ENCODE results near the gene VAMP1. TPM values are rescaled to one million over a fixed set of nuclear protein-coding genes. Genes with fewer than 3 reads are reported as not detected.

VAMP1 gene
- total and polyA plus RNA-seq, 2 of the 4 experiments (the other 2 are of a cell fraction), result 7.2 to 21.9 TPM

DNA sequence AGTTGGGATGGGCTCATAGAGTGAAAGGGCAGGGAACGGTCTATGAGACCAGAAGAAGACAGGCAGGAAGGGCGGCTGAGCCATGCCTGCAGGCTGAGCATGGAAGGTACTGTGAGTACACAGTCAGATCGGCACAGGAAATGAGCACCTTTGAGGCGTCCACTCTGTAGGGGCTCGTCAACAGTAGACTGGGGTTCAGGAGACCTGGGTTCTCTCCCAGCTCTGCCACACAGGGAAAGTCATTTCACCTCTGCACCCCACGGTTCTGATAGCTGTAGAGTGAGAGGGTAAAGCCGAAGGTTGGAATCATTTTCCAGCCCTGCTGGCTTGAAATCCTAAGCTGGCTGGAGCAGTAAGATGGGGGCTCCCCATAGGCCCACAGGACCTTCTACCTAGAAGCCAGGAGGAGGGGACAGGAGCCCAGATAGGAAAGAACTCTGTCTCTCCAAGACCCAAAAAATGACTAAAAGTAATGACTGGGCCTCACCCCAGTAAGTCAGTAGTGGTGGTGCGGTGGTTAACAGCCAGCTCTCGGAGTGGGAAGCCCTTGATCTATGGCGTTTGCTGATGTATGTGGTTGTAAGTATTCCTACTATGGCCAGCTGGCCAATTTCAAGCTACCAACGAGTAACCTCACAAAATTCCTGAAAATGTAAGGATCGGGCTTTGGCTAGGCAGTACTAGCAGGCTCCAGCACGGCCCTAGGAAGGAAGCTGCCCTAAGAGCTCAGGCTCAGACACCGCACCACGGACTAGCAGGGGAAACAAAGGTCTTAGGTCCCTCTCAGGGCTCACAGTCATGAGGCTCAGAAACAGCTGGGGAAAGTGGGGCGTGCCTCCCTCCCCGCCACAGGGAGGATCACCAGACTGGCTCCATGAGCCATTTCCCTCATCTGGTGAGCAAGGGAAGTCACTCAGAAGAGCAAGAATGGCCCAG, 36.0 kb downstream of the VAMP1 start:
- DNase-seq, result no peak
- Histone ChIP-seq H4K5ac (ENCODE audit: low read depth, low read length) (no peak overlapping the region), H3K79me1 (ENCODE audit: low read depth in 1 of 2, low read length in 2 of 2) (0 out of 4 replicates have a peak, but pooled peaks cover 0 to 3% of the 10 kb centered on the region in 2 experiments), H2BK15ac (ENCODE audit: low read depth, low read length) (no peak overlapping the region), H3K23ac (ENCODE audit: low read depth, low read length) (no peak overlapping the region), H4K8ac (ENCODE audit: low read depth in 2 of 2, low read length in 2 of 2) (no peak overlapping the region), H2BK120ac (ENCODE audit: low read depth, low read length) (peak overlapping the region; percentile 29; the same call in 1 of the 2 replicates), H4K20me1 (ENCODE audit: insufficient read depth, low read length) (no peaks in the 10 kb centered on the region), H3K4me1 (ENCODE audit: control insufficient read depth, insufficient read depth, low read length) (peaks cover 14% of the 10 kb centered on the region), H3K27ac (ENCODE audit: insufficient read depth, low read length) (no peak overlapping the region), H3K36me3 (ENCODE audit: control insufficient read depth, insufficient read depth, low read length) (no peaks in the 10 kb centered on the region), H3K4ac (ENCODE audit: low read depth, low read length) (no peak overlapping the region; the same call in 1 of the 2 replicates), H3K14ac (replicated peaks; ENCODE audit: low read depth, low read length) (0 out of 2 replicates have a peak overlapping the region, but pooled peaks have one; percentile 6), H3K27me3 (ENCODE audit: control insufficient read depth, insufficient read depth, low read length) (no peaks in the 10 kb centered on the region), H2BK5ac (ENCODE audit: low read depth, low read length, poor library complexity, severe bottlenecking) (no peak overlapping the region), H3K56ac (ENCODE audit: extremely low read depth, insufficient read depth, low read length) (no peak overlapping the region), H2AK9ac (replicated peaks; ENCODE audit: low read depth, low read length, poor library complexity) (peak overlapping the region; percentile 37), H3K4me3 (ENCODE audit: insufficient read depth, low read depth, low read length) (no peak overlapping the region), H4K91ac (ENCODE audit: insufficient read depth, low read depth, low read length) (no peak overlapping the region), H2BK20ac (ENCODE audit: low read depth, low read length) (no peak overlapping the region), H3K18ac (ENCODE audit: low read depth, low read length) (peak overlapping the region; percentile 9; the same call in 1 of the 2 replicates), H3K9me3 (ENCODE audit: control insufficient read depth, insufficient read depth, low read length) (no peaks in the 10 kb centered on the region), H3K9me1 (ENCODE audit: insufficient read depth, low read length) (peaks cover 20% of the 10 kb centered on the region), H2AK5ac (ENCODE audit: low read depth, low read length) (peak overlapping the region; percentile 40), H2AFZ (replicated peaks; ENCODE audit: low read length, poor library complexity) (no peak overlapping the region), H3K4me2 (ENCODE audit: low read depth, low read length) (no peak overlapping the region), H3K9ac (ENCODE audit: low read depth, low read length) (no peak overlapping the region)
- intact Hi-C loops (cut with micrococcal nuclease) (no loop called here), in situ Hi-C loops (cut with MboI; ENCODE audit: low sequenced_read_pairs) (no loop called here), dilution Hi-C loops (cut with HindIII; ENCODE audit: low sequenced_read_pairs, unreplicated experiment) (no loop called here)
- ATAC-seq (ENCODE audit: low read depth), result no peak
- no TSS peak for BruUV-seq (replicated peaks)
- POLR2A ChIA-PET (ENCODE audit: unreplicated experiment), result no interaction called here
- WGBS, 2 experiments (ENCODE audit: extremely low coverage in 2 of 2, insufficient read length in 1 of 2), result 58% methylated on average over 8 of the region's 17 CpGs; no CpG with 5 or more reads in 1 of the 2 experiments
- CTCF ChIA-PET, result no interaction called here
- TF ChIP-seq, protein P1, sequence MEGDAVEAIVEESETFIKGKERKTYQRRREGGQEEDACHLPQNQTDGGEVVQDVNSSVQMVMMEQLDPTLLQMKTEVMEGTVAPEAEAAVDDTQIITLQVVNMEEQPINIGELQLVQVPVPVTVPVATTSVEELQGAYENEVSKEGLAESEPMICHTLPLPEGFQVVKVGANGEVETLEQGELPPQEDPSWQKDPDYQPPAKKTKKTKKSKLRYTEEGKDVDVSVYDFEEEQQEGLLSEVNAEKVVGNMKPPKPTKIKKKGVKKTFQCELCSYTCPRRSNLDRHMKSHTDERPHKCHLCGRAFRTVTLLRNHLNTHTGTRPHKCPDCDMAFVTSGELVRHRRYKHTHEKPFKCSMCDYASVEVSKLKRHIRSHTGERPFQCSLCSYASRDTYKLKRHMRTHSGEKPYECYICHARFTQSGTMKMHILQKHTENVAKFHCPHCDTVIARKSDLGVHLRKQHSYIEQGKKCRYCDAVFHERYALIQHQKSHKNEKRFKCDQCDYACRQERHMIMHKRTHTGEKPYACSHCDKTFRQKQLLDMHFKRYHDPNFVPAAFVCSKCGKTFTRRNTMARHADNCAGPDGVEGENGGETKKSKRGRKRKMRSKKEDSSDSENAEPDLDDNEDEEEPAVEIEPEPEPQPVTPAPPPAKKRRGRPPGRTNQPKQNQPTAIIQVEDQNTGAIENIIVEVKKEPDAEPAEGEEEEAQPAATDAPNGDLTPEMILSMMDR (conservative IDR thresholded peaks at IDR 0.05; ENCODE audit: low read depth, low read length), result no peak
- TF ChIP-seq NFE2L2 (IDR thresholded peaks at IDR 0.05; ENCODE audit: low read depth, low read length) (no peak), RFX5 (IDR thresholded peaks at IDR 0.05; ENCODE audit: low read depth, low read length) (no peak), RCOR1 (IDR thresholded peaks at IDR 0.05; ENCODE audit: insufficient replicate concordance, low read length) (no peak), CHD1 (IDR thresholded peaks at IDR 0.05; ENCODE audit: low read depth, low read length) (no peak), MXI1 (IDR thresholded peaks at IDR 0.05; ENCODE audit: borderline replicate concordance, low read depth, low read length) (no peak), BHLHE40 (IDR thresholded peaks at IDR 0.05; ENCODE audit: low read depth, low read length) (no peak), SMC3 (IDR thresholded peaks at IDR 0.05; ENCODE audit: low read depth, low read length) (no peak), POLR2A (IDR thresholded peaks at IDR 0.05; ENCODE audit: low read depth, low read length) (no peak), FOS (IDR thresholded peaks at IDR 0.05; ENCODE audit: low read depth, low read length) (no peak), RAD21 (IDR thresholded peaks at IDR 0.05; ENCODE audit: low read length) (no peak), MAZ (IDR thresholded peaks at IDR 0.05; ENCODE audit: borderline replicate concordance, low read depth, low read length) (no peak)
- TF ChIP-seq, protein P2, sequence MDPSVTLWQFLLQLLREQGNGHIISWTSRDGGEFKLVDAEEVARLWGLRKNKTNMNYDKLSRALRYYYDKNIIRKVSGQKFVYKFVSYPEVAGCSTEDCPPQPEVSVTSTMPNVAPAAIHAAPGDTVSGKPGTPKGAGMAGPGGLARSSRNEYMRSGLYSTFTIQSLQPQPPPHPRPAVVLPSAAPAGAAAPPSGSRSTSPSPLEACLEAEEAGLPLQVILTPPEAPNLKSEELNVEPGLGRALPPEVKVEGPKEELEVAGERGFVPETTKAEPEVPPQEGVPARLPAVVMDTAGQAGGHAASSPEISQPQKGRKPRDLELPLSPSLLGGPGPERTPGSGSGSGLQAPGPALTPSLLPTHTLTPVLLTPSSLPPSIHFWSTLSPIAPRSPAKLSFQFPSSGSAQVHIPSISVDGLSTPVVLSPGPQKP (IDR thresholded peaks at IDR 0.05; ENCODE audit: borderline replicate concordance, low read depth, low read length), result no peak
- TF ChIP-seq, protein P3, sequence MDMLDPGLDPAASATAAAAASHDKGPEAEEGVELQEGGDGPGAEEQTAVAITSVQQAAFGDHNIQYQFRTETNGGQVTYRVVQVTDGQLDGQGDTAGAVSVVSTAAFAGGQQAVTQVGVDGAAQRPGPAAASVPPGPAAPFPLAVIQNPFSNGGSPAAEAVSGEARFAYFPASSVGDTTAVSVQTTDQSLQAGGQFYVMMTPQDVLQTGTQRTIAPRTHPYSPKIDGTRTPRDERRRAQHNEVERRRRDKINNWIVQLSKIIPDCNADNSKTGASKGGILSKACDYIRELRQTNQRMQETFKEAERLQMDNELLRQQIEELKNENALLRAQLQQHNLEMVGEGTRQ (IDR thresholded peaks at IDR 0.05; ENCODE audit: low read depth, low read length), result no peak
